AG09319 (cell line): ENCODE data around the gene PFKP.

Experiments
- DNase-seq: peaks from one replicate; pipeline ENCODE4 v3.0.0-alpha.2; 2010; ENCODE audit warnings: low read depth; ENCODE audit errors: extremely low read depth
- TF ChIP-seq, protein P1 (sequence below): IDR thresholded peaks from 2 replicates; pipeline ENCODE4 v1.5.1; 2011; ENCODE audit warnings: low read depth, mild to moderate bottlenecking, inconsistent platforms, low read length, moderate library complexity

PFKP gene

DNA sequence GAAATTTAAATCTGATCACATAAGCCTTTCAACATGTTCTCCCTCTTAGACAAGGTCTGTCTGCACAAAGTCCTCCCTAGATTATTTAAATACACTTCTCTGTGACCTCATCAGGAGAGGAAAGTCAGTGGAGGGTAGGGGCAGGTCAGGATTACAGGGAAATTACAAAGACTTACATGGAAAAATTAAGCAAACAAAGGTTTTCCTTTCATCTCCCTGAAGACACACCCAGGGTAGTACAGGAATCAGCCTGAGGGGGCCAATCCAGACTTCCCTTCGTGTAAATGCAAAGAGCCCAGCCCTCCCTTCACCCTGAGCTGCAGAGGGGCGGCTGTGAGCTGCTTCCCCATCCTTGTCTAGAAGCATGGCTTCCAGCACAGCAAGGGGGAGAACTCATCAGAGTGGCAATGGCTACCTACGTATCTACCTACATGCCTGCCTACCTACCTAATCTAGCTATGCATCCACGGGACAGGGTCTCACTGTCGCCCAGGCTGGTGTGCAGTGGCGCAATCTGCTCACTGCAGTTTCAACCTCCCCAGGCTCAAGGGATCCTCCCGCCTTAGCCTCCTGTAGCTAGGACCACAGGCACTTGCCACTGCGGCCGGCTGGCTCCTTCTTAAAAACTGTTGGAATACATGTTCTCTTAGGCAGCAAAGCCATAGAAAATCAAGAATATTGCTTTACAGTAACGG lies 72.0 kb downstream of the PFKP start:
- DNase-seq: no peak
- TF ChIP-seq, protein P1, sequence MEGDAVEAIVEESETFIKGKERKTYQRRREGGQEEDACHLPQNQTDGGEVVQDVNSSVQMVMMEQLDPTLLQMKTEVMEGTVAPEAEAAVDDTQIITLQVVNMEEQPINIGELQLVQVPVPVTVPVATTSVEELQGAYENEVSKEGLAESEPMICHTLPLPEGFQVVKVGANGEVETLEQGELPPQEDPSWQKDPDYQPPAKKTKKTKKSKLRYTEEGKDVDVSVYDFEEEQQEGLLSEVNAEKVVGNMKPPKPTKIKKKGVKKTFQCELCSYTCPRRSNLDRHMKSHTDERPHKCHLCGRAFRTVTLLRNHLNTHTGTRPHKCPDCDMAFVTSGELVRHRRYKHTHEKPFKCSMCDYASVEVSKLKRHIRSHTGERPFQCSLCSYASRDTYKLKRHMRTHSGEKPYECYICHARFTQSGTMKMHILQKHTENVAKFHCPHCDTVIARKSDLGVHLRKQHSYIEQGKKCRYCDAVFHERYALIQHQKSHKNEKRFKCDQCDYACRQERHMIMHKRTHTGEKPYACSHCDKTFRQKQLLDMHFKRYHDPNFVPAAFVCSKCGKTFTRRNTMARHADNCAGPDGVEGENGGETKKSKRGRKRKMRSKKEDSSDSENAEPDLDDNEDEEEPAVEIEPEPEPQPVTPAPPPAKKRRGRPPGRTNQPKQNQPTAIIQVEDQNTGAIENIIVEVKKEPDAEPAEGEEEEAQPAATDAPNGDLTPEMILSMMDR: no peak

DNA sequence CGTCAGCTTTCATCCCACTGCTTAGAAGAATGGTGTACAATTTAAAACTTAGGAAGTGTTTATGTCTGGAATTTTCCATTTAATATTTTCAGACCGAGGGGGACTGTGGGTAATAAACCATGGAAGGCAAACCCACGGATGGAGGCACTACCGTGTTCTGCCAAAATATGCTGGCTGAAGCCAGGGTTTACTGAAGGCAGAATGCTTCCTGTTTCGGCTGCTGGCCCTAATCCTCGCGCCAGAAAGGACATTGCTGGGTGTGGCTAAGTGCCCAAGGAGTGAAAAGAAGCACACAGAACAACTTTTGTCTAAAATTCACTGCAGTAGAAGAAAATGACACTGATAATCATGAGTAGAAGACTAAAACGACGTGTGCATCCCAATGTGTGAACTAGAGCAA lies 72.9 kb downstream of the PFKP start:
- DNase-seq: no peak
- TF ChIP-seq, protein P1: no peak

DNA sequence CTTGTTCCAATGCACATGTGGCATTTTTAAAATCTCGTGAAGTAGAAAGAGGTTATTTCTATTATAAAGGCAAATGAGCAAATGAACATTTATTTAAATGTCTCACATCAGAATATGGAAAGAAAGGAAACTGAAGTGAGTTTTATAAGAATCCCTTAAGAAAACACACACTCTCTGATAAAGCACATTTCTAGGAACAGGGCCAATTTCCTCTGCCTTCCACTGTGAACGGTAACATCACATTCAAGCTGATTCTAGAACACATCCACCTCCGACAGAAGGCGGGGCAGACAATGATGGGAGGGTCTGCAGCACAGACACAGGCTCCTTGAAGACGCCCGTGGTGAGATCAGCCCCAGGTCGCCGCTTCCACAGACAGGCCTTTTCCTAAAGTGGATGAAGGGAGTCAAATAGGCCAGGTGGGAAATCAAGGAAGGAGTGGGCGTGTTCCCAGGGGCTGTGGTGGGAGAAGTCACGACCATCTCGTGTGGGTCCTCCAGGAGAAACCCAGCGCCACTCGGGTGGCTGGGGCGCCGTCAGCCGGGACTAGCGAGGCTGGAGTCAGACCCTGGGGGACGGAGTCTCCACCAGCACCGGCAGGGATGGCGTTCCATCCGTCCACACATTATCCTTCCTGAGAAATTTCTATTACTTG lies 74.1 kb downstream of the PFKP start:
- no peak for DNase-seq
- TF ChIP-seq, protein P1: no peak

DNA sequence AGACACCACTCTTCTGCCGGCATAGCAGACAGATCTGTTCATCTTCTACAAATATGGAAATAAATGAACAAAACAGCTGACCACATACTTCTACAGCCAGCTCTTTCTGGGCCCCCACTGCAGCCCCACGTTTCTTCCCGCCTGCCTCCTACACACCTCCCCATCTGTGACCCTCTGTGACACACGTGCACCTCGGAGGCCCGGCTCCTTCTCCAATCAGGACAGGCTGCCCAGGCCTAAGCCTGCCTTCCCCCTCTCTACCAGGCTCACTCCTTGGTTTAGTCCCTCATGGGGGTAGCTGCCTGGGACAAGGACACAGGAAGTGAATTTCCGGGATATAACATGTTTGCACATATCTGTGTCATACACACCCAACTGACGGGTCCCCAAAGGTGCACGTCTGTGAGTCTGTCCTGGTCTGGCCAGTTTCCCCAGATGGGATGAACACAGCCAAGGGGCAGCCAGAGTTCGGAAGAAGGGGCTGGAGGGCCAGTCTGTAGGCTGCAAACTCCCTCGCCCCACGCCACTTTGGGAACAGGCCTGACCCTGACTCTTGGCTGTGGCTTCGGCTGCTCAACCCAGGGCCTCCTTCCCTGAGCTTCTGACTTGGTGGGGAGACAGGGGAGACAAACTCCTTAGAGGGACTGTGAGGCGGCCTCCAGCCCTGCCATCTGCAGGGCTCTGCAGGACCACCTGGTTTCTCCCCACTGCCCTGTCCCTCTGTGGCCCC lies 75.0 kb downstream of the PFKP start:
- TF ChIP-seq, protein P1: no peak
- no peak for DNase-seq

DNA sequence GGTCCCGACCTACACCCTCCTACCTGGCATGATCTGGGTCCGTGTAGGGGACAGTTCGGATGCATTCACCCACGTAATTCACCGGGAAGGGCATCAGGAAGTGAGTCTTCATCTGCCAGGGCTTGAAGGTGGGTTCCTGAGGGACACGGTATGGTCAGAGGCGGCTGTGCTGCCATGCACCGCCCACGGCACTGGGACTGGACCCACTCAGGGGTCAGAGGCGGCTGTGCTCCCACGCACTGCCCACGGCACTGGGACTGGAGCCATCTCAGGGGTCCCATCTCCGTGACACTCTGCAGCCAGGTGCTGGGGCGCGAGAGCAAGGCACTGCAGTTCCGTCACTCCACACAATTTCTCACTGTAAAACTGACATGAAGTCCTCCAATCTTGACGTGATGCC lies 76.0 kb downstream of the PFKP start:
- DNase-seq: no peak
- TF ChIP-seq, protein P1: no peak

DNA sequence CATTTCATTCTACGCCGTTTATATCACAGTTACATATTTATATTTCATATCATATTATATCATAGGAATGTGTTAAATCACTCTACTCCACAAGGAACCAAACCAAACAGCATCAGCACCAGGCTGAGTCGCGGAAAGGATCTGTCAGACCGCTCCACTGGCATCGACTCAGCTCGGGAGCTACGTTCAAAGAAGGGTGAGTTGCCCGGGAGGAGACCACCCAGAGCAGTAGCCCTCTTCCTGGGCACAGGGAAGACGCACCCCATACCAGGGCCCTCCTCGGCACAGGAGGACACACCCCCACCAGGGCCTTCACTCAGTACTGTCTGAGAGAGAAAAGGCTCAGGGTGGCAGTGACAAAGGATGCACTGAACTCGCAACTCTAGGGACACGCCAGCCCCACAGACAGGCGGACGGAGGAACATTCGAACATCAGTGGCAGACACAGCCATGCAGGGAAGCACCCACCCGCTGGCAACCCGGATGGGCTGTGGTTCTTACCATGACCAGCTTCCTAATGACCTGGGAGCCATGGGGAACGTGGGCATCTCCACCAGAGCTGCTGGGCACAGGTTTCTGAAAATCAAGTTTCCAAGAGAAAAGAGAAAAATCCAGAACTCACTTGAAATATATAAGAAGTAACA lies 76.6 kb downstream of the PFKP start:
- TF ChIP-seq, protein P1: no peak
- no peak for DNase-seq
